ENCODE results near the gene SUPT3H.

Gene SUPT3H

DNA sequence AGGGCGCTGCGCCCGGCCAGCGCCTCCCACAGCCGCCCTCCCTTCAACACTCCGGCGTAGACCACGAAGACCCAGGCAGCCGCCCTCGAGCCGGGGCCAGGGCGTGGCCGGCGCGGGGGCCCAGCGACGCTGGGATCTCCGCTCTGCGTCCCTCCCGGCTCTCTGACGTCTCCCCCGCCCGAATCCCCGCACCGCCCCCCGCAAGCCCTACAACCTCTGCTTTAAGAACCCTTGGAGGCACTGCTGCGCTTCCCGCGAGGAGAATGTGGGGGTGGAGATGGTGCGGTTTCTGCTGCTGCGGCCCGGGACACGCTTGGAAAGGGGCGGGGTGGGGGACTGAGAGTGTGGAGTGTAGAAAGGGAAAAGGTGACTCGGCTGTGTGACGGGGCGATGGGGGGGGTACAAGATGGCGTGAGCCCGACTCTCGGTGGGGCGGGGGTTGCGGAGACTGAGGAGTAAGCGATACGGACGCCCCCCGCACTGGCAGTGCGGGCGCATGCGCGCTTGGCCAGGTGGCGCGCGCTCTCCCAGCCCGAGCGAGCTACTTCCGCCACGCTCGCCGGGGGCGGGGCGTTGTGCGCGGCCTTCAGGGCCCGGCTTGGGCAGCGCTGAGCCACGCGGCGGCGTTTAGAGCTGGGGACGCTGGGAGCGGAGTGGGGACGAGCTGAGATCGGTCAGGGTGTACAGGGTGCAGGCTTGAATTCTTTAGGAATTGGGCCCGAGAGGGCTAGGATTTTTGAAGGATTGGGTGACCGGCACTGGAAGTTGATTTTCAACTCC is at the start of gene SUPT3H:
SUPT3H (minus strand) TSS at position 381 of the 780 bp plus-strand sequence.
- DNase-seq, result peak; percentile 95

- no peak for DNase-seq
Observed at GRCh38 chr6:45426251-45426650, 48.5 kb upstream of the SUPT3H start.

- no peak for DNase-seq
Observed at GRCh38 chr6:45424451-45424861, 46.7 kb upstream of the SUPT3H start.

DNA sequence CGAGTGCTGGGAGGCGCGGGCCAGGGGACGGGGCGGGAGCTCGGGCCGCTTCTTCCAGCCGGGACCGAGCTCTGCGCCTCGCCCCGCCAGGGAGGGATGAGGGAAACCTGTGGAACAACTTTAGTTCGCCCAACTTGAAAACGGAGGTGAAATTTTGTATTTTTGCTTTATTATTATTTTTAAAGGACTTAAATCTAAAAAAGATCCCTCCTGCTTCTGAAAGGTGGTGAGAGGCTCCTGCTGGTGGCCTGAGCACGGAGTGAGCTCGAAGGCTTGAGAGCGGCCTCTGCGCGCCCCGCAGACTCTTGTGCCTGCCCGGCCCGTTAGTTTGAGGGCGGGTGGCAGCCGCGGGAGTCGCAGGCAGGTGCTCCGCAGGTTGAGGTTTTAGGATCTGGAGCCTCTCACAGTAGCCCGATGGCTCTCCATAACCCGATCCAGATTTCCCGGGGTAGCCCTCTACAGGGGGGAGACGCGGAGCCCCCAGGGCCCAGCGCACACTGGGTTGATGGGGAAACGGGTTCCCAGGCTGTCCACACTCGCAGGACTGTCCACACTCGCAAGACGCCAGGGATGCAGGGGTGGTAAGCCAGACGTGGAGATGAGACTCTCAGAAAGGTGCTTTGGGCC is 46.2 kb upstream of the SUPT3H start:
- no peak for DNase-seq

GRCh38 chr6:45423111-45423823 is 45.5 kb upstream of the SUPT3H start:
- no peak for DNase-seq

DNA sequence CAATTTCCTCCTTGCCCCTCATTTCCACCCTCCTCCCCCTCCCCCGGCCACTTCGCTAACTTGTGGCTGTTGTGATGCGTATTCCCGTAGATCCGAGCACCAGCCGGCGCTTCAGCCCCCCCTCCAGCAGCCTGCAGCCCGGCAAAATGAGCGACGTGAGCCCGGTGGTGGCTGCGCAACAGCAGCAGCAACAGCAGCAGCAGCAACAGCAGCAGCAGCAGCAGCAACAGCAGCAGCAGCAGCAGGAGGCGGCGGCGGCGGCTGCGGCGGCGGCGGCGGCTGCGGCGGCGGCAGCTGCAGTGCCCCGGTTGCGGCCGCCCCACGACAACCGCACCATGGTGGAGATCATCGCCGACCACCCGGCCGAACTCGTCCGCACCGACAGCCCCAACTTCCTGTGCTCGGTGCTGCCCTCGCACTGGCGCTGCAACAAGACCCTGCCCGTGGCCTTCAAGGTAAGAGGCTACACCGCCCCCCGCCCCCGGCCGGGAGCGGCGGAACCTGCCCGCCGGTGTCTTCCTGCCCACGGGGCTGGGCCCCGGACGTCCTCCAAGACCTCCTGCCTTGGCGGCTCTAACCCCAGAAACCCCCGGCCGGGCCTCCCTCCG is 44.9 kb upstream of the SUPT3H start:
- DNase-seq, result no peak

DNA sequence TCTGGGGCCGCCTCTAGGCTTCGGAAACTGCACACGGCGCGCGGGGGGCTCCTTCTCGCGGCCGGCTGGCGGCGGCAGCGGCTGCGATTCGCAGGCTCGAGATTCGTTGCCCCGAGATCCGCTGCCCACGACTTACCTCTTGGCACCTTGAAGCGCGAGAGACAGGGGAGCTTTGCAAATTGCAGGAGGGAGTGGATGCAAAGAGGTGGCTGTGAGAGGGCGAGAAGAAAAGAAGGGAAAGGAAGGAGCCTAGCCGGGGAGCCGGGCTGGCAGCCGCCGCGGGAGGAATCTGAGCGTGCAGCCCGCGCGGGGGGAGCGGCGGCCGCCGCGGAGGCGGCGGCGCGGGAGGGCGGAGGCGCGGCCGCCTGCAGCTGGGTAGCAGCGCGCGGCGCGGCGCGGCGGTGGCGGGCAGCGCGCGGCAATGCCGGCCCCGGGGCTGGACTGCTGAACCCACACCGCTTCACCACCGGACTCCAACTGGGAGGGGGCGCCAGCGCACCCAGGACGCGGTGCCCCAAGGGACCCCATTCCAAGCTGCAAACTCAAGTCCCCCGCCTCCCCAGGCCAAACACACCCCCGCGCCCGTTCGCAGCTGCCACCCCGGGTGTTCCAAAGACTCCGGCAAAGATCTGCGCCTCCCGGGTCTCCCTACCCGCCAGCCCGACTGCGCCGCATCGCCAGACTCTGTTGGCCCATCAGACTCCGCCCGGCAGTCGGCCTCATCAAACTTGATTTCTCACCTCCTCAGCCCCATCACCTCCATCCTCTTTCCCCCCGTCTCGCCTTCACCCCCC is 44.2 kb upstream of the SUPT3H start:
- peak; percentile 52 for DNase-seq

- DNase-seq, result no peak
Observed at GRCh38 chr6:45420909-45421708, 43.4 kb upstream of the SUPT3H start.

DNA sequence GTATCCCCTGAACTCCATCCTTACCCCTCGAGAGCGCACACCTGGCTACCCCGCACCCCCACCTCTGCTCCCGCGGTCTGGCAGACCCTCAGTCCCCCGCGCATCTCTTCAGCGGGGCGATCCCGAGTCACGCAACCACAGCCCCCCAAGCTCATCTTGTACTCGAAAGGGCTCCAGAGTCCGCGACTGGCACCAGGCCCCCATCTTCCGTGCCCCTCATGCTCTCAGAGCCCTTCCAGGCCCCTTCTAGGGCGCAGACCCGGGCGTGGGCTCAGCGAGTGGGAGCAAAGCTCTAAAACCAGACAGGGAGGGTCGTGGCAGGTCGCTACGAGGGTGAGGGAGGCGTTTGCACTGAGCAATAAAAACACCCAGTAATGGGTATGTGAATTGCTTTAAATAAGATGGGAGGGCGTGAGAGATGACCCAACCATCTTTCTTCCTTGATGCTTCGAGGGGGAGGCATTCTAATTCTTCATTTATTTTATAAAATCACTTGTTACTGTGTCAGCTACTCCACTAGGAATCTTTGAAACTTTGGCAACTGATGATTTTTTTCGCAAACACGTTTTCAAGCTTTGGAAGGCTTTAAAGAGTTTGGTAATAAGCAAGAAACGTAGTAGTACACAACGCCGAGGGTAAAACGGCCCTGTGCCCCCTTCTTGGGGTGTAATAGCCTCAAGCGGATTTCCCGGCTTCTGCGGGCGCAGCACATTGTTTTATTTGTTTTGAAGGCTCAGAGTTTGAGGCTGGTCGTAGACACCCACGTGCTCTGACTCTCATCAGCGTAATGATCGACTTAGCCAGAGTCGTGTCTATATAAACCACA is 42.6 kb upstream of the SUPT3H start:
- no peak for DNase-seq

DNA sequence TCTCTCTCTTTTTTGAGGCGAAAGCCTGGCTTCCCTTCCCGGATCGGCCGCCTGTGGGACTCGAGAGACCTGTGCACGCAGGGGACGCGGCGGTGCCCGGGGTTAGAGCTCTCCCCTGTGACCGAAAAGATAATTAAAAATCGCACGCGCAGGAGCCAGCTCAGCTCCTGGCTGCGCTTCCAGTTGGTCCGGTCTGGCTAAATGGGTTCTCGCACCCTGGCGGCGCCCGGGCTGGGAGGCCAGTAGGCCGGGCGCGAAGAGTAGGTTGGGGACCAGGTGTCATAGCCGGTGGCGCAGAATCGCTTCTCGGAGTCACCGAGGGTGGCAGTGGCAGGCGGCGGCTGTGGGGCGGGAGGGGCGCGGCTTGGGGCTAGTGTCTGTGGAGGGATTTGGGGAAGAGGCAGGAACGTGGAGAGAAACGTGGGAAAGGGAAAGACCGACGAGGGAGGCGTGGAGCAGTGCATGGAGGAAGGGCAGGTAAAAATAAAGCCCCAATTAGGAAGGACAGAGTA is 41.9 kb upstream of the SUPT3H start:
- peak; percentile 57 for DNase-seq

- DNase-seq, result no peak
Observed at GRCh38 chr6:45417436-45417835, 39.7 kb upstream of the SUPT3H start.

- no peak for DNase-seq
Observed at GRCh38 chr6:45416700-45417099, 39.0 kb upstream of the SUPT3H start.

DNA sequence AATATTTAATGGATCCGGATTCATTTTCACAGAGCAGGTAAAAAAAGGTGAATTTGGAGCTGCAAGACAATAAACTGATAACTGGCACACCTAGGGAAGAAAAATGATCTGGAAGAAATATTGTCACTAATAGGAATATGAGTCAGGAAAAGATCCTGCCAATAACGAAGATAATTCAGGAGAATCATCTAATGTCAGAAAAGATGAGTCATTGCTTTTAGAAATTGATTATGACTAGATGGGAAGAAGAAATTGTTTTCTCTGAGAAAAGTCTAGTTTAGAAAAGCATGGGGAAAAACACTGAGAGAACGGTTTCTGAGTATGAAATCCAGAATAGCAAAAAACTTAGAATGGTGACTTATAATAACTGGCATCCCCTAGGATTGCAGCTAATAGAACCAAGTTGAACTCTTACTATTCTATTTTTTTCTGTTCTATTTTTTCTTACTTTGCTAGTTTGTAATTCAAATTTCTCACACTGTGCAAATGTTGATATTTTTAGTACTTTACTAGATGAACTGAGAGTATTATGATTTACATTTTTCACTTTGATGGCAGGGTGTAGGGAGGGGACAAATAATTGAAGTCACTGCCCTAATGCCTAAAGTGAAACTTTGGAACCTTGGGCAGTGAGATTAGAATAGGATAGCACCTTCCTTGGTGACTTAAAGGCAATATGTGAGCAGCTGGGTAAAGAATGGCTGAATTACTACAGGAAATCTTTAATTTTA is 38.2 kb upstream of the SUPT3H start:
- no peak for DNase-seq

DNA sequence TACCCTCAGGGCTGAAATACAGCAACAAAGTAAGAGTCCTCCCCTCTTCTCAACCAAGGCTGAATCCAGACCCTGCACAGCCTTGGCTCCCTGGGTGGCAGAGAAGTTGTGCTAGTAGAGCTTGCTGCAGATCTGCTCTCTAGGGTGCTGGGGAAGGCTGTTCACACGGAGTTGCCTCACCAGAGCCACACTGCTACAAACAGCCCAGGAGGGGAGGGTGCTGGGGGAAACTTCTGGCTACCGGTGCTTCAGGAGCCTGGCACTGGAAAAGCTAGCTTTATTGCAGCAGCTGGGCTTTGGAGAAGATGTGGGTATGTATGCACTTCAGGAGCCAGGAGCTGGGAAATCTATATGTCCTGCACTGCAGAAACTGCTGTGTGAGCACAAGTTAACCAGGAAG is 37.6 kb upstream of the SUPT3H start:
- no peak for DNase-seq

DNA sequence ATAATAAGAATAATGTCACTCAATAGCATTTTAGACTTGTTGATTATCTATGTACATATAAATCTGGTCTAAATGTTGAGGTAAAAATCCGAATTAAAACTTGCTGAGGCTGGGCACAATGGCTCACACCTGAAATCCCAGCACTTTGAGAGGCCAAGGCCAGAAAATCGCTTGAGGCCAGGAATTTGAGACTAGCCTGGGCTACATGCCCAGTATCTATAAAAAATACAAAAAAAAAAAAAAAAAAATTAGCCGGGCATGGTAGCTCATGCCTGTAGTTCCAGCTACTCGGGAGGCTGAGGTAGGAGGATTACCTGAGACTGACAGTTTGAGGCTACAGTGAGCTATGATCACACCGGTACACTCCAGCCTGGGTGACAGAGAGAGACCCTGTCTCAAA is 34.2 kb upstream of the SUPT3H start:
- no peak for DNase-seq

DNA sequence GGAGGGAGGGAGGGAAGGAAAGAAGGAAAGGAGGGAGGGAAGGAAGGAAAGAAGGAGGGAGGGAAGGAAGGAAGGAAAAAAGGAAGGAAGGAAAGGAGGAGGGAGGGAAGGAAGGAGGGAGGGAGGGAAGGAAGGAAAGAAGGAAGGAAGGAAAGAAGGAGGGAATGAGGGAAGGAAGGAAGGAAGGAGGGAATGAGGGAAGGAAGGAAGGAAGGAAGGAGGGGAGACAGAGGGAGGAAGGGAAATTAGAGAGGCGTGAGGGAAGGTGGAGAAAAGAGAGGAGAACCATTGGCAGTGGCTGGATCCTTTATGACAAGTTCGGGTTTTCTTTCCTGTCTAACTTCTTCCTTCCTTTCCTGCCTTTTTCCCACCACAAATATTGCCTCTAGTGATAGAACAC is 22.3 kb upstream of the SUPT3H start:
- DNase-seq, result no peak

GRCh38 chr6:45398075-45398813 is 20.5 kb upstream of the SUPT3H start:
- DNase-seq, result no peak

DNA sequence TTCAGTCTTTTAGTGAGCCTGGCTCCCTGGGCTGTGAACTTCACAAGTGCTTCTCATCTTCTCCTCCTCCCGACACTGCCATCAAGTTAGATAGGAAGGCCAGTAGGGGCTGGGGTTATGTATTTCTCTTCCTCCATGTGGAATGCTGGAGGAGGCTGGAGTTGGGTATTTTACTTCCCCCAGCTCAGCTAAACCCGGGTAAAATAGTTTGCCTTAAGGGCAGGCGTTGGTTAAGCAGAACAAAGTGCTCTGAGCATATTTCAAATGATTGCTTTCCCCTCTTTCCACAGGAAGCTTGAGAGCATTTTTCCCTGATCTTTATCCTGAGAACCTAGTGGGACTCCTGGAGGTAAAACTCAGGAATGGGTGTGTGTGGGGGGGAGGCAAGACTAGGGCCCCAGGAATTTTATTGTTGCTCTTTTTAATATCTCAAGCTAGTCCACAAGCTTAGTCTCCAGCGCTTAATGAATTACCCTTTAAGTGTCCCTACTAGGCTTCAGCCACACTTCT is 16.9 kb upstream of the SUPT3H start:
- DNase-seq, result no peak

DNA sequence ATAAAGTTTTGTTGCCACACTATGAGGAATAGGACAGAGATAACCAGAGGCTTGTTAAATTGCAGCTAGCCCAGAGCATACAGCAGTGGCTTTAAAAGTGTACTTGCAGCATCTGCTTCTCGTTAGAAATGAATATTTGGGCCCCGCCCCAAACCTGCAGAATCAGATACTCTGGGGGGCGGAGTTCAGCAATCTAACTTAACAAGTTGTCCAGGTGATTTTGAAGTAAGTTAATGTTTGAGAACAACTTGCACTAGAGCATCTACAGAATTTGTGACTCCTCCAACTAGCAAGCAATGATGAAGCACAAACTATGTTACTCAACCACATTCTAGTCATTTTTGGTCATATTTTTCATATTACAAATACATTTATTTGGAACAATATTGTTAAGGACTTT is 10.6 kb upstream of the SUPT3H start:
- DNase-seq, result no peak
